Measurements from ENCODE around the gene HSBP1L1. TPM values are rescaled to one million over a fixed set of nuclear protein-coding genes. Genes with fewer than 3 reads are reported as not detected.
A peak's percentile ranks its signal among the peaks of the same experiment; 100 is the strongest.

The HSBP1L1 gene
- total and polyA plus RNA-seq, 4 experiments from 2014 or later, result 12.7 to 34.8 (median 24.5) TPM

GRCh38 chr18:79951545-79952455 lies 12.6 kb upstream of the HSBP1L1 start, which contains the start of gene SLC66A2:
Gene SLC66A2 (minus strand): TSS chr18:79951653. CDS start chr18:79950926, 727 bp downstream.
- peaks cover 8 to 38% (median 21%) of the 10 kb centered on the region in 4 donors for H3K4me1 Mint-ChIP-seq
- CTCF ChIA-PET (ENCODE audit: partially characterized antibody), result interaction anchor here (0.8 kb wide), 1 partner anchor 12 kb away, joined by 3 read pairs; no protein-coding TSS in a partner anchor
- no peaks in the 10 kb centered on the region for H3K9me3 ChIP-seq (ENCODE audit: control insufficient read depth in 1 of 2, low read length in 2 of 2)
- intact Hi-C loops (cut with micrococcal nuclease), result loop anchor here (1.0 kb wide), 3 partner anchors 13 to 83 kb away; partner anchors contain the start of genes HSBP1L1, RBFA and TXNL4A
- H3K27ac ChIP-seq (ENCODE audit: low read depth, low read length), result peak within 1 kb of the TSS; percentile 64
- peaks cover 29% of the 10 kb centered on the region for H3K4me1 ChIP-seq (ENCODE audit: insufficient read depth, low read length)
- H3K27me3 ChIP-seq (ENCODE audit: insufficient read depth, low read length), result no peaks in the 10 kb centered on the region
- peak within 1 kb of the TSS; percentile 71 to 92 (median 87) for H3K27ac Mint-ChIP-seq
- H3K36me3 ChIP-seq (ENCODE audit: insufficient read depth, low read length), result no peaks in the 10 kb centered on the region
- H3K9me3 Mint-ChIP-seq, result no peaks in the 10 kb centered on the region
- DNase-seq, result peak; percentile 88 to 91 (median 88)
- peak within 1 kb of the TSS; percentile 36 to 69 for H3K4me3 ChIP-seq (ENCODE audit: low read length in 2 of 2)
- POLR2A ChIA-PET (ENCODE audit: partially characterized antibody), result interaction anchor here (0.5 to 3.0 kb wide), 11 partner anchors 10 to 273 kb away, joined by 3 to 19 read pairs (median 4); partner anchors contain the start of genes ADNP2, CTDP1, HSBP1L1 and RBFA
- no peaks in the 10 kb centered on the region for H3K27me3 Mint-ChIP-seq
- peaks cover 0 to 6% of the 10 kb centered on the region in 2 donors for H3K36me3 Mint-ChIP-seq
- peak within 1 kb of the TSS; percentile 86 to 94 (median 88) for H3K4me3 Mint-ChIP-seq

DNA sequence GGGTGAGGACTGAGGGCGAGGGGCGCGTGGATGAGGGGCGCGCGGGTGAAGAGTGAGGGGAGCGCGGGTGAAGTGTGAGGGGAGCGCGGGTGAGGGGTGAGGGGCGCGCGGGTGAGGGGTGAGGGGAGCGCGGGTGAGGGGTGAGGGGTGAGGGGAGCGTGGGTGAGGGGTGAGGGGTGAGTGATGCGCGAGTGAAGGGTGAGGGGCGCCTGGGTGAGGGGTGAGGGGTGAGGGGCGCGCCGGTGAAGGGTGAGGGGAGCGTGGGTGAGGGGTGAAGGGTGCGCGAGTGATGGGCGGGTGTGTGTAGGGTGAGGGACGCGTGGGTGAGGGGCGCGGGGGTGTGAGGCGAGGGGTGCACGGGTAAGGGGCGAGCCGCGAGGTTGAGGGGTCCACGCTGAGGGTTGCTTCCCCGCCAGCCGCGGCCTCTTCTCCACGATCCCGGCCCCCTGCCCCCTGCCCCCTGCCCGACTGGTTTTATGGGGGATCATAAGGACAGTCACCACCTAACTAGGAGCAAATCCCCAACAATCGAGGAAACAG lies 11.9 kb upstream of the HSBP1L1 start:
- H3K4me3 Mint-ChIP-seq, result peak overlapping the region in 6 of 8 donors; percentile 7 to 66 (median 50)
- peak overlapping the region; percentile 64 for H3K27ac ChIP-seq (ENCODE audit: low read depth, low read length)

GRCh38 chr18:79952996-79953559 lies 11.4 kb upstream of the HSBP1L1 start:
- Mint-ChIP-seq H3K36me3 (peaks cover 0 to 6% of the 10 kb centered on the region in 2 donors), H3K27ac (peak overlapping the region in 2 of 7 donors; percentile 21 to 47), H3K27me3 (no peaks in the 10 kb centered on the region), H3K4me1 (peaks cover 8 to 26% (median 21%) of the 10 kb centered on the region in 4 donors), H3K9me3 (no peaks in the 10 kb centered on the region), H3K4me3 (peak overlapping the region in 5 of 8 donors; percentile 5 to 52 (median 39))
- H3K36me3 ChIP-seq (ENCODE audit: insufficient read depth, low read length), result no peaks in the 10 kb centered on the region
- no peaks in the 10 kb centered on the region for H3K27me3 ChIP-seq (ENCODE audit: insufficient read depth, low read length)
- H3K4me3 ChIP-seq (ENCODE audit: low read length in 2 of 2), result no peak overlapping the region
- no peak overlapping the region for H3K27ac ChIP-seq (ENCODE audit: low read depth, low read length)
- DNase-seq, result no peak
- CTCF ChIA-PET (ENCODE audit: partially characterized antibody), result no interaction called here
- H3K9me3 ChIP-seq (ENCODE audit: control insufficient read depth in 1 of 2, low read length in 2 of 2), result no peaks in the 10 kb centered on the region
- intact Hi-C loops (cut with micrococcal nuclease), result no loop called here
- POLR2A ChIA-PET (ENCODE audit: partially characterized antibody), result no interaction called here
- peaks cover 25% of the 10 kb centered on the region for H3K4me1 ChIP-seq (ENCODE audit: insufficient read depth, low read length)

More for the DNA sequence above, 11.9 kb upstream of the HSBP1L1 start:
- no peaks in the 10 kb centered on the region for H3K27me3 ChIP-seq (ENCODE audit: insufficient read depth, low read length)
- peaks cover 29% of the 10 kb centered on the region for H3K4me1 ChIP-seq (ENCODE audit: insufficient read depth, low read length)
- Mint-ChIP-seq H3K36me3 (peaks cover 0 to 6% of the 10 kb centered on the region in 2 donors), H3K27ac (no peak overlapping the region), H3K9me3 (no peaks in the 10 kb centered on the region), H3K27me3 (no peaks in the 10 kb centered on the region), H3K4me1 (peaks cover 8 to 31% (median 22%) of the 10 kb centered on the region in 4 donors)
- ChIA-PET CTCF (ENCODE audit: partially characterized antibody) (no interaction called here), POLR2A (ENCODE audit: partially characterized antibody) (interaction anchor here (0.9 to 3.0 kb wide), 6 partner anchors 12 to 273 kb away, joined by 3 to 19 read pairs (median 8); partner anchors contain the start of genes ADNP2, CTDP1, HSBP1L1 and RBFA)
- H3K9me3 ChIP-seq (ENCODE audit: control insufficient read depth in 1 of 2, low read length in 2 of 2), result no peaks in the 10 kb centered on the region
- no peaks in the 10 kb centered on the region for H3K36me3 ChIP-seq (ENCODE audit: insufficient read depth, low read length)
- DNase-seq, result no peak
- intact Hi-C loops (cut with micrococcal nuclease), result no loop called here
- H3K4me3 ChIP-seq (ENCODE audit: low read length in 2 of 2), result peak overlapping the region in 1 of 2 donors; percentile 69

DNA sequence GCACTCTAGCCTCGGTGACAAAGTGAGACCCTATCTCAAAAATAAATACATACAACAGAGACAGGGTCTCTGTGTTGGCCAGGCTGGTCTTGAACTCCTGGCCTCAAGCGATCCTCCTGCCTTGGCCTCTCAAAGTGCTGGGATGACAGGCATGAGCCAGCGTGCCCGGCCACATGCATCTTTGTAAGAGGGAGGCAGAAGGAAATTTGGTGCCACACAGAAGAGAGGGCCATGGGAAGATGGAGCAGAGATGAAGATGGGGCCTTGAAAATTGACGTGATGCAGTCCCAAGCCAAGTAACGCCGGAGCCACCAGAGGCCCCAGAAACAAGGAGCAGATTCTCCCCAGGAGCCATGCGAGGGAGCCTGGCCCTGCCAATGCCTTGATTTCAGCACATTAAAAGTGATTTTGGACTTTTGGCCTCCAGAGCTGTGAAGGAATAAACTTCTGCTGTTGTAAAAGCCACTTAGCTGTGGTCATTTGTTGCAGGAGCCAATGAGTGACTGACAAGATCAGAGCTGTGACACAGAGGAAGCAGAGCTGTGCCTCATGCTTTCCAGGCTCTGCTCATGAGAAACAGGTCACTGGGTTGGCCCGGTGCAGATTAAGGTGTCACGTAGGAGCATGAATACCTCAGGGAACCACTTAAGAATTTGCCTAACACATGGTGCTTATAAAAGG lies 10.3 kb upstream of the HSBP1L1 start:
- H3K27ac ChIP-seq (ENCODE audit: low read depth, low read length), result no peak overlapping the region

GRCh38 chr18:79954791-79955190 lies 9.7 kb upstream of the HSBP1L1 start:
- intact Hi-C loops (cut with micrococcal nuclease), result no loop called here
- H3K27me3 ChIP-seq (ENCODE audit: insufficient read depth, low read length), result no peaks in the 10 kb centered on the region
- H3K27me3 Mint-ChIP-seq, result no peaks in the 10 kb centered on the region
- DNase-seq, result no peak
- H3K4me1 Mint-ChIP-seq, result peaks cover 2 to 10% (median 9%) of the 10 kb centered on the region in 4 donors
- POLR2A ChIA-PET (ENCODE audit: partially characterized antibody), result no interaction called here
- H3K4me3 ChIP-seq (ENCODE audit: low read length in 2 of 2), result no peak overlapping the region
- peaks cover 0 to 3% of the 10 kb centered on the region in 2 donors for H3K36me3 Mint-ChIP-seq
- no peak overlapping the region for H3K4me3 Mint-ChIP-seq
- CTCF ChIA-PET (ENCODE audit: partially characterized antibody), result interaction anchor here (1.0 kb wide), 1 partner anchor 9 kb away, joined by 3 read pairs; the partner anchor contains the start of gene HSBP1L1
- H3K4me1 ChIP-seq (ENCODE audit: insufficient read depth, low read length), result peaks cover 12% of the 10 kb centered on the region
- H3K9me3 ChIP-seq (ENCODE audit: control insufficient read depth in 1 of 2, low read length in 2 of 2), result no peaks in the 10 kb centered on the region
- H3K27ac Mint-ChIP-seq, result no peak overlapping the region
- H3K9me3 Mint-ChIP-seq, result no peaks in the 10 kb centered on the region
- no peaks in the 10 kb centered on the region for H3K36me3 ChIP-seq (ENCODE audit: insufficient read depth, low read length)
- H3K27ac ChIP-seq (ENCODE audit: low read depth, low read length), result no peak overlapping the region

More for the DNA sequence above, 10.3 kb upstream of the HSBP1L1 start:
- Mint-ChIP-seq H3K4me1 (peaks cover 5 to 16% (median 14%) of the 10 kb centered on the region in 4 donors), H3K27ac (peak overlapping the region in 4 of 7 donors; percentile 2 to 56 (median 31)), H3K4me3 (peak overlapping the region in 4 of 8 donors; percentile 26 to 40 (median 38)), H3K9me3 (no peaks in the 10 kb centered on the region), H3K27me3 (no peaks in the 10 kb centered on the region), H3K36me3 (peaks cover 0 to 6% of the 10 kb centered on the region in 2 donors)
- no peaks in the 10 kb centered on the region for H3K27me3 ChIP-seq (ENCODE audit: insufficient read depth, low read length)
- ChIA-PET CTCF (ENCODE audit: partially characterized antibody) (interaction anchor here (1.0 kb wide), 1 partner anchor 10 kb away, joined by 3 read pairs; the partner anchor contains the start of gene HSBP1L1), POLR2A (ENCODE audit: partially characterized antibody) (no interaction called here)
- no peak overlapping the region for H3K4me3 ChIP-seq (ENCODE audit: low read length in 2 of 2)
- H3K4me1 ChIP-seq (ENCODE audit: insufficient read depth, low read length), result peaks cover 16% of the 10 kb centered on the region
- intact Hi-C loops (cut with micrococcal nuclease), result no loop called here
- H3K36me3 ChIP-seq (ENCODE audit: insufficient read depth, low read length), result no peaks in the 10 kb centered on the region
- DNase-seq, result no peak
- H3K9me3 ChIP-seq (ENCODE audit: control insufficient read depth in 1 of 2, low read length in 2 of 2), result no peaks in the 10 kb centered on the region

GRCh38 chr18:79955302-79956075 lies 9.0 kb upstream of the HSBP1L1 start:
- H3K4me3 ChIP-seq (ENCODE audit: low read length in 2 of 2), result no peak overlapping the region
- CTCF ChIA-PET (ENCODE audit: partially characterized antibody), result no interaction called here
- H3K4me1 Mint-ChIP-seq, result peaks cover 1 to 11% (median 6%) of the 10 kb centered on the region in 4 donors
- H3K36me3 ChIP-seq (ENCODE audit: insufficient read depth, low read length), result no peaks in the 10 kb centered on the region
- H3K27ac Mint-ChIP-seq, result peak overlapping the region in 2 of 7 donors; percentile 7 to 74
- peaks cover 10% of the 10 kb centered on the region for H3K4me1 ChIP-seq (ENCODE audit: insufficient read depth, low read length)
- H3K36me3 Mint-ChIP-seq, result no peaks in the 10 kb centered on the region
- H3K9me3 Mint-ChIP-seq, result no peaks in the 10 kb centered on the region
- no peak for DNase-seq
- POLR2A ChIA-PET (ENCODE audit: partially characterized antibody), result interaction anchor here (0.9 kb wide), 1 partner anchor 78 kb away, joined by 3 read pairs; no protein-coding TSS in a partner anchor
- H3K9me3 ChIP-seq (ENCODE audit: control insufficient read depth in 1 of 2, low read length in 2 of 2), result no peaks in the 10 kb centered on the region
- intact Hi-C loops (cut with micrococcal nuclease), result no loop called here
- H3K4me3 Mint-ChIP-seq, result no peak overlapping the region
- H3K27me3 Mint-ChIP-seq, result no peaks in the 10 kb centered on the region
- no peak overlapping the region for H3K27ac ChIP-seq (ENCODE audit: low read depth, low read length)
- H3K27me3 ChIP-seq (ENCODE audit: insufficient read depth, low read length), result no peaks in the 10 kb centered on the region
